H9 (cell line): ENCODE results near the gene MT1F. TPM values are rescaled to one million over a fixed set of nuclear protein-coding genes. Genes with fewer than 3 reads are reported as not detected.

Source experiments
- DNase-seq: peaks from one replicate; pipeline ENCODE4 v3.0.0-alpha.2; 2017
- H2AFZ ChIP-seq: one replicate; pipeline ENCODE4 v1.6.1; 2013; ENCODE audit warnings: mild to moderate bottlenecking, low read length, control low read depth, moderate library complexity
- H2AK5ac ChIP-seq: 2 replicates; pipeline ENCODE4 v1.6.1; 2013; ENCODE audit warnings: low read length, control low read depth, mixed read lengths; ENCODE audit not compliant: insufficient read length
- H2BK120ac ChIP-seq: one replicate; pipeline ENCODE4 v1.6.1; 2013; ENCODE audit warnings: low read depth, mild to moderate bottlenecking, low read length, control low read depth, inconsistent platforms; ENCODE audit not compliant: poor library complexity, severe bottlenecking
- H2BK12ac ChIP-seq: 2 replicates; pipeline ENCODE4 v1.6.1; 2013; ENCODE audit warnings: low read length, control low read depth, mixed read lengths, low read depth; ENCODE audit not compliant: insufficient read length
- H2BK15ac ChIP-seq: 2 replicates; pipeline ENCODE4 v1.6.1; 2013; ENCODE audit warnings: low read depth, low read length, control low read depth
- H2BK20ac ChIP-seq: one replicate; pipeline ENCODE4 v1.6.1; 2013; ENCODE audit warnings: low read depth, mild to moderate bottlenecking, low read length, control low read depth, inconsistent platforms; ENCODE audit not compliant: poor library complexity, severe bottlenecking
- H2BK5ac ChIP-seq: 2 replicates; pipeline ENCODE4 v1.6.1; 2013; ENCODE audit warnings: low read length, control low read depth, mixed read lengths; ENCODE audit not compliant: insufficient read length
- H3K14ac ChIP-seq: 2 replicates; pipeline ENCODE4 v1.6.1; 2013; ENCODE audit warnings: low read length, control low read depth; ENCODE audit not compliant: insufficient read depth
- H3K18ac ChIP-seq: 2 replicates; pipeline ENCODE4 v1.6.1; 2013; ENCODE audit warnings: low read depth, mild to moderate bottlenecking, mixed read lengths, low read length, control low read depth; ENCODE audit not compliant: insufficient read length
- H3K23ac ChIP-seq: 2 replicates; pipeline ENCODE4 v1.6.1; 2013; ENCODE audit warnings: low read length, control low read depth, mixed read lengths, low read depth; ENCODE audit not compliant: insufficient read length
- H3K23me2 ChIP-seq: 2 replicates; pipeline ENCODE4 v1.6.1; 2013; ENCODE audit warnings: low read depth, mild to moderate bottlenecking, mixed read lengths, low read length, control low read depth; ENCODE audit not compliant: insufficient read length, poor library complexity, severe bottlenecking
- H3K27ac ChIP-seq: 2 replicates; pipeline ENCODE4 v1.5.1; 2013; ENCODE audit warnings: low read length, control low read depth, mixed read lengths, low read depth; ENCODE audit not compliant: insufficient read length
- H3K27me3 ChIP-seq: 2 replicates; pipeline ENCODE4 v1.6.1; 2013; ENCODE audit warnings: low read length, control low read depth, inconsistent platforms; ENCODE audit not compliant: insufficient read depth
- H3K4ac ChIP-seq: 2 replicates; pipeline ENCODE4 v1.6.1; 2013; ENCODE audit warnings: low read depth, mild to moderate bottlenecking, control low read depth, inconsistent platforms, low read length, moderate library complexity
- H3K4me1 ChIP-seq: 2 replicates; pipeline ENCODE4 v1.6.1; 2013; ENCODE audit warnings: low read length, control low read depth, inconsistent platforms; ENCODE audit not compliant: insufficient read depth
- H3K4me2 ChIP-seq: 2 replicates; pipeline ENCODE4 v1.6.1; 2013; ENCODE audit warnings: low read length, control low read depth, mixed read lengths; ENCODE audit not compliant: insufficient read length, insufficient read depth
- H3K56ac ChIP-seq: 2 replicates; pipeline ENCODE4 v1.6.1; 2013; ENCODE audit warnings: low read depth, mild to moderate bottlenecking, mixed read lengths, low read length, control low read depth; ENCODE audit not compliant: insufficient read length
- H3K79me1 ChIP-seq: 2 replicates; pipeline ENCODE4 v1.6.1; 2013; ENCODE audit warnings: low read depth, mild to moderate bottlenecking, moderate library complexity, low read length, control low read depth, inconsistent platforms; ENCODE audit not compliant: insufficient read depth, poor library complexity, severe bottlenecking
- H3K79me2 ChIP-seq: 2 replicates; pipeline ENCODE4 v1.6.1; 2013; ENCODE audit warnings: low read length, control low read depth, inconsistent platforms; ENCODE audit not compliant: insufficient read depth
- H3K9ac ChIP-seq: 2 replicates; pipeline ENCODE4 v1.6.1; 2013; ENCODE audit warnings: low read length, control low read depth, mixed read lengths; ENCODE audit not compliant: insufficient read length; ENCODE audit errors: extremely low read depth
- H3K9me3 ChIP-seq: one replicate; pipeline ENCODE4 v1.6.1; 2013; ENCODE audit warnings: low read depth, low read length, inconsistent platforms; ENCODE audit not compliant: control insufficient read depth
- H3T11ph ChIP-seq: one replicate; pipeline ENCODE4 v1.6.1; 2013; ENCODE audit warnings: mild to moderate bottlenecking, low read length, control low read depth, inconsistent platforms
- H4K20me1 ChIP-seq: one replicate; pipeline ENCODE4 v1.6.1; 2013; ENCODE audit not compliant: control insufficient read depth, insufficient read length, insufficient read depth
- H4K5ac ChIP-seq: 2 replicates; pipeline ENCODE4 v1.6.1; 2013; ENCODE audit warnings: low read depth, mild to moderate bottlenecking, mixed read lengths, low read length, control low read depth; ENCODE audit not compliant: insufficient read length
- H4K8ac ChIP-seq: replicated peaks from 2 replicates; pipeline ENCODE4 v1.6.1; 2013; ENCODE audit warnings: low read length, control low read depth, mixed read lengths, low read depth; ENCODE audit not compliant: insufficient read length
- H4K91ac ChIP-seq: 2 replicates; pipeline ENCODE4 v1.6.1; 2013; ENCODE audit warnings: low read depth, mild to moderate bottlenecking, moderate library complexity, mixed read lengths, low read length, control low read depth; ENCODE audit not compliant: insufficient read length
- H3K27ac Mint-ChIP-seq, 3 experiments: 2 replicates in 2 of 3; 3 replicates in 1 of 3; pipeline ENCODE4 v1.8.0; 2020 to 2021; ENCODE audit warnings: mixed read lengths in 3 of 3, mild to moderate bottlenecking in 1 of 3, moderate library complexity in 1 of 3
- H3K27me3 Mint-ChIP-seq: 2 replicates; pipeline ENCODE4 v1.8.0; 2021; ENCODE audit warnings: low read depth, mild to moderate bottlenecking, moderate library complexity, mixed read lengths
- H3K36me3 Mint-ChIP-seq, 3 experiments: 2 replicates in 2 of 3; 3 replicates in 1 of 3; pipeline ENCODE4 v1.8.0; 2020 to 2021; ENCODE audit warnings: low read depth in 3 of 3, mixed read lengths in 3 of 3; ENCODE audit not compliant: insufficient read depth in 1 of 3
- H3K4me1 Mint-ChIP-seq, 2 experiments: 2 replicates each; pipeline ENCODE4 v1.8.0; 2020; ENCODE audit warnings: mixed read lengths in 2 of 2
- H3K4me3 Mint-ChIP-seq, 2 experiments: 2 replicates in 1 of 2; 3 replicates in 1 of 2; pipeline ENCODE4 v1.8.0; 2020 to 2021; ENCODE audit warnings: mild to moderate bottlenecking in 2 of 2, mixed read lengths in 2 of 2, moderate library complexity in 1 of 2
- H3K9me3 Mint-ChIP-seq, 2 experiments: 2 replicates in 1 of 2; 3 replicates in 1 of 2; pipeline ENCODE4 v1.8.0; 2020; ENCODE audit warnings: mild to moderate bottlenecking in 2 of 2, mixed read lengths in 2 of 2, moderate library complexity in 1 of 2
- CTCF ChIP-seq: fragments of 200-600 bp; sonication (generic); conservative IDR thresholded peaks from 3 replicates; pipeline ENCODE4 v1.8.0; 2021; ENCODE audit warnings: antibody characterized with exemption, mild to moderate bottlenecking
- WGBS: extraction: QIAGEN DNeasy Blood & Tissue Kit; methylation state at CpG from one replicate; pipeline ENCODE4 v1.1.7; 2013; ENCODE audit warnings: missing lambda C conversion rate, low lambda C conversion rate, mixed read lengths; ENCODE audit not compliant: insufficient read length; ENCODE audit errors: extremely low coverage; 5-methylcytosine and 5-hydroxymethylcytosine counted together
- total RNA-seq: library from RNA; stranded (reverse); gene quantifications from 2 replicates; pipeline ENCODE4 v1.2.1, GENCODE V29; 2021

MT1F gene
- total RNA-seq, 1 experiment from 2014 or later, result 26.1 TPM

- Histone ChIP-seq H2BK20ac (no peak overlapping the region), H3K4ac (no peak overlapping the region), H2AK5ac (no peak overlapping the region), H3K4me1 (no peaks in the 10 kb centered on the region), H3K9me3 (no peaks in the 10 kb centered on the region), H2AFZ (no peak overlapping the region), H3K23ac (no peak overlapping the region), H3K4me2 (peak overlapping the region; percentile 77), H3K23me2 (peaks cover 9% of the 10 kb centered on the region), H3T11ph (no peak overlapping the region), H3K79me2 (no peaks in the 10 kb centered on the region), H3K14ac (no peak overlapping the region), H4K8ac (no peak overlapping the region), H3K18ac (no peak overlapping the region), H4K20me1 (no peaks in the 10 kb centered on the region), H3K27me3 (peaks cover 96% of the 10 kb centered on the region), H2BK5ac (no peak overlapping the region), H3K27ac (no peak overlapping the region), H4K91ac (no peak overlapping the region), H2BK120ac (no peak overlapping the region), H3K56ac (no peak overlapping the region), H3K9ac (no peak overlapping the region), H2BK15ac (no peak overlapping the region), H4K5ac (no peak overlapping the region), H3K79me1 (no peaks in the 10 kb centered on the region), H2BK12ac (no peak overlapping the region)
- WGBS, result no CpG with 5 or more reads among the region's 6 CpGs
- H3K9me3 Mint-ChIP-seq, result peaks cover 0 to 12% of the 10 kb centered on the region in 2 experiments; a peak in 2 of 5 replicates
- peaks cover 15 to 29% of the 10 kb centered on the region in 2 experiments for H3K4me1 Mint-ChIP-seq
- no peak overlapping the region for H3K27ac Mint-ChIP-seq
- no peak for DNase-seq
- peak overlapping the region; percentile 66 to 76 for H3K4me3 Mint-ChIP-seq
- peaks cover 100% of the 10 kb centered on the region for H3K27me3 Mint-ChIP-seq
- H3K36me3 Mint-ChIP-seq, result no peaks in the 10 kb centered on the region; a peak in 1 of 7 replicates
- no peak for TF ChIP-seq CTCF
Observed at GRCh38 chr16:56632848-56633365, 24.9 kb upstream of the MT1F start.
